ENCODE measurements around the gene DISP2.

DISP2 gene

DNA sequence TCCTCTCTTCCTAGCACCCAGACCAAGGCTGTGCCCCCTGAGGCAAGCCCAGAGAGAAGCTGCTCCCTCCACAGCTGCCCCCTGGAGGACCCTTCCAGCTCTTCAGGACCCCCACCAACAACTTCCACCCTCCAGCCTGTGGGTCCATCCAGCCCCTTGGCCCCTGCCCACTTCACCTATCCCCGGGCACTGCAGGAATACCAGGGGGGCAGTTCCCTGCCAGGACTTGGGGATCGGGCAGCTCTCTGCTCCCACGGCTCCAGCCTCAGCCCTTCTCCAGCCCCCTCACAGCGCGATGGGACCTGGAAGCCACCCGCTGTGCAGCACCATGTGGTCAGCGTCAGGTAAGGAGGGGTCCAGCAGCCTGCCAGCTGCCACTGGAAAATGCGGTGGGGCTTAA lies 5.6 kb downstream of the DISP2 start:
- DNase-seq: no peak

DNA sequence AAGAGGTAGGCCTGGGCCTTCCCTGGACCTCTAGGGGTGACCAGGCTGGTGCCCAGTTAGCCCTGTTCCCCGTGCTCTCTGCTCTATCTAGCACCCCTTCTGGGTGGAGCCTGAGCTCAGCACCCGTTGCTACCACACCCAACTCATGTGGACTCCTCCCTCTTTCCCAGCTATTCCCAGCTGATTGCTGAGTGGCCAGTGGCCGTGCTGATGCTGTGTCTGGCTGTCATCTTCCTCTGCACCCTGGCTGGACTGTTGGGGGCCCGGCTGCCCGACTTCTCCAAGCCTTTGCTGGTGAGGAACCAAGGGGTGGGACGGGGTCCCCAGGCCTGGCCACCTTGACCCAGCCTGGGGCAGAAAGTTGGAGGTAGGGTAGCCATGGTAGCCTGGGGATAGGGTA lies 6.2 kb downstream of the DISP2 start:
- no peak for DNase-seq

DNA sequence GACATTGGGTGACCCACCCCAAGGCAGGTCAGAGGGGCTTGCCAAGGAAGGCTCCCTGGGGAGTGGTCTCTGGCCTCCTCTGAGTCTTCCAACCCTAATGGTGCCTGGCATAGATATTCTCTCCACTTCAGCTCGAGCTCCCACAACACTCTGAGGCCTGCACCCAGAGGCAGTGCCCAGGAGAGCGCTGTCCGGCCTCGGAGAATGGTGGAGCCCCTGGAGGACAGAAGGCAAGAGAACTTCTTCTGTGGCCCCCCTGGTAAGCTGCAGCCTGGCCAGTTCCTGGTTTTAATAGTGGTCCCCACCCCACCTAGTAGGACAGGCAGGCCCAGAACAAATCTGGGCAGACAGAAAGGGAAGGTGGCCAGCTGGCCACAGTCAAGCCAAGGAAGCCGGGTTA lies 7.0 kb downstream of the DISP2 start:
- DNase-seq: no peak

DNA sequence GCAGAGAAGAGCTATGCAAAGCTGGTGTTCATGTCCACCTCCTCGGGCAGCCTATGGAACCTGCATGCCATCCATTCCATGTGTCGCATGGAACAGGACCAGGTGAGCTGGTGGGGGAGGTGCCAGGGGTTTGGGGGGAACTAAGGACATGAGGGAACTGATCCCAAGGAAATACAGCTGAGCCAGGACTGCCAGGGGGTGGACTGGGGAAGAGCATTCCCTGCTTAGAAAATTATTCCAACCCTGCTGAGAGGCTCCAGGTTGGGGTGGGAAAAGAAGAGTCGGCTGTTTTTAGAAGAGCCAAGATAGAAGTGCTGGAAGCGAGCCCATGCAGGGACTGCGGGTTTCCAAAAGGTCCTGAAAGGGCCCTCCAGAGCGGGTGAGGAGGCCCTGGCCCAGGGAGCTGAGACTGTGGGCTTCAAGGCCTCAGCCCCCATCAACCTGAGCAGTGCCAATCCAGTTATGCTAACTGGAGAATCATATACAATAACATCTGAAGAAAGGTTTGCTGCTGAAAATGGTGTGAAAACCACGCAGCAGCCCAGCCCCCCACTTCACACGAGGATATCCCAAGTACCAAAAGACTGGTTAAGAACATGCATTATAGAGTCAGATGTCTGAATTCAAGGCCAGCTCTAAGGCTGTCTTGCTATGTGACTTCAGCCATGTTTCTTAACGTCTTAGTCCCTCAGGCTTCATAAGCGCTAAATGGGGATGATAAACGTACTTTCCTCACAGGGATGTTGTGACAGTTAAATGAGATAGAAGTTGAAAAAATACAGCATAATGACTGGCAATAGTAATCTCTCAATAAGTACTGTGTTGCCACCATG lies 7.8 kb downstream of the DISP2 start:
- no peak for DNase-seq

DNA sequence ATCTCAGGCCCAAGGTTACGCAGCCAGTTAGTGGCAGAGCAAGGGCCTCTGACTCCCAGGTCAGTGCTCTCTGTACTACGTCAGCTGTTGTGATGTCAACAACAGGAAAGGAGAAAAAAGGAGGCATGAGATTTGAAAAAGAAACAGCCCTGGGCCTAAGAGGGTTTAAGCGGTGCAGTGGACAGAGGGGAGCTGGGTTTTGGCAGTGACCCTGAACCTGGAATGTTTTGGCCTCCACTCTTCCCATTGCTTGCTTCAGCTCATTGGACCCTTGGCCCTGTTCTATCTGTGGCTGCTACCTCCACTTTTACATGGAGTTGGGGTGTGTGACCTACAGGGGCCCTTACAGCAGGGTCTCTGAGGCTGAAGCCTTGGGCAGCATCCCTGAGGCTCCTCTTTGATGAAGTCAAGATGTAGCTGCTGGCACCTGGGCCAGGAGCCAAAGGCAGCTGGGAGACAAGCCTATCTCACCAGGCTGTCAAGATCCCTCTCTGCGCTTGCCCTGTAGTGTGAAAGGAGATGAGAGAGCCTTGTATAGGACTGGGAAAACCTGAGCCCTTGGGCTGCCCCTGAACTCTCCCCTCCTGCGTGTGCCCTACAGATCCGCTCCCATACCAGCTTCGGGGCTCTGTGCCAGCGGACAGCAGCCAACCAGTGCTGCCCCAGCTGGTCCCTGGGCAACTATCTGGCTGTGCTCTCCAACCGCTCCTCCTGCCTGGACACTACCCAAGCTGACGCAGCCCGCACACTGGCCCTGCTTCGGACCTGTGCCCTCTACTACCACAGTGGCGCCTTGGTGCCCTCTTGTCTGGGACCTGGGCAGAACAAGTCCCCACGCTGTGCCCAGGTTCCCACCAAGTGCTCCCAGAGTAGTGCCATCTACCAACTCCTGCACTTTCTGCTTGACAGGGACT lies 8.7 kb downstream of the DISP2 start:
- DNase-seq: no peak

DNA sequence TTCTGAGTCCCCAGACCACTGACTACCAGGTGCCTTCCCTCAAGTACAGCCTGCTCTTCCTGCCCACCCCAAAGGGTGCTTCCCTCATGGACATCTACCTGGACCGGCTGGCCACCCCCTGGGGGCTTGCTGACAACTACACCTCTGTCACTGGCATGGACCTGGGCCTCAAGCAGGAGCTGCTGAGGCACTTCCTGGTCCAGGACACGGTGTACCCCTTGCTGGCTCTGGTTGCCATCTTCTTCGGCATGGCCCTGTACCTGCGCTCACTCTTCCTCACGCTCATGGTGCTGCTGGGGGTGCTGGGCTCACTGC lies 9.3 kb downstream of the DISP2 start:
- no peak for DNase-seq

DNA sequence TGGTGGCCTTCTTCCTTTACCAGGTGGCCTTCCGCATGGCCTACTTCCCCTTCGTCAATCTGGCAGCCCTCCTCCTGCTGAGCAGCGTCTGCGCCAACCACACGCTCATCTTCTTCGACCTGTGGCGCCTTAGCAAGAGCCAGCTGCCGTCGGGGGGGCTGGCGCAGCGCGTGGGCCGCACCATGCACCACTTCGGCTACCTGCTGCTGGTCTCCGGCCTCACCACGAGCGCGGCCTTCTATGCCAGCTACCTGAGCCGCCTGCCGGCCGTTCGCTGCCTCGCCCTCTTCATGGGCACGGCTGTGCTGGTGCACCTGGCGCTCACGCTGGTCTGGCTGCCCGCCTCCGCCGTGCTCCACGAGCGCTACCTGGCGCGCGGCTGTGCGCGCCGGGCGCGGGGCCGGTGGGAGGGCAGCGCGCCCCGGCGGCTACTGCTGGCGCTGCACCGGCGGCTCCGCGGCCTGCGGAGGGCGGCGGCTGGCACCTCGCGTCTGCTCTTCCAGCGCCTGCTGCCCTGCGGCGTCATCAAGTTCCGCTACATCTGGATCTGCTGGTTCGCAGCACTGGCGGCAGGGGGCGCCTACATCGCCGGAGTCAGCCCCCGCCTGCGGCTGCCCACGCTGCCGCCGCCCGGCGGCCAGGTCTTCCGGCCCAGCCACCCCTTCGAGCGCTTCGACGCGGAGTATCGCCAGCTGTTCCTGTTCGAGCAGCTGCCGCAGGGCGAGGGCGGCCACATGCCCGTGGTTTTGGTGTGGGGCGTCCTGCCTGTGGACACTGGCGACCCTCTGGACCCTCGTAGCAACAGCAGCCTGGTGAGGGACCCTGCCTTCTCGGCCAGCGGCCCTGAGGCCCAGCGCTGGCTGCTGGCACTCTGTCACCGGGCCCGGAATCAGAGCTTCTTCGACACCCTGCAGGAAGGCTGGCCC lies 9.9 kb downstream of the DISP2 start:
- peak; percentile 94 for DNase-seq

DNA sequence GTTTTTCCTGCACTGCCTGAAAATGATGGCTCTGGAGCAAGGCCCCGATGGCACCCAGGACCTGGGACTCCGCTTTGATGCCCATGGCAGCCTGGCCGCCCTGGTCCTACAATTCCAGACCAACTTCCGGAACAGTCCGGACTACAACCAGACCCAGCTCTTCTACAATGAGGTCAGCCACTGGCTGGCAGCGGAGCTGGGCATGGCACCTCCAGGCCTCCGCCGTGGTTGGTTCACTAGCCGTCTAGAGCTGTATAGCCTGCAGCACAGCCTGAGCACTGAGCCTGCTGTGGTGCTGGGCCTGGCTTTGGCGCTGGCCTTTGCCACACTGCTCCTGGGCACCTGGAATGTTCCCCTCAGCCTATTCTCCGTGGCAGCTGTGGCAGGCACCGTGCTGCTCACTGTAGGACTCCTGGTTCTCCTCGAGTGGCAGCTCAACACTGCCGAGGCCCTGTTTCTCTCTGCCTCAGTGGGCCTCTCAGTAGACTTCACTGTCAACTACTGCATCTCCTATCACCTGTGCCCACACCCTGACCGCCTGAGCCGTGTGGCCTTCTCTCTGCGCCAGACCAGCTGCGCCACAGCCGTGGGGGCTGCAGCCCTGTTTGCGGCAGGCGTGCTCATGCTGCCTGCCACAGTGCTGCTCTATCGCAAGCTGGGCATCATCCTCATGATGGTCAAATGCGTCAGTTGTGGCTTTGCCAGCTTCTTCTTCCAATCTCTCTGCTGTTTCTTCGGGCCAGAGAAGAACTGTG lies 10.9 kb downstream of the DISP2 start:
- no peak for DNase-seq

DNA sequence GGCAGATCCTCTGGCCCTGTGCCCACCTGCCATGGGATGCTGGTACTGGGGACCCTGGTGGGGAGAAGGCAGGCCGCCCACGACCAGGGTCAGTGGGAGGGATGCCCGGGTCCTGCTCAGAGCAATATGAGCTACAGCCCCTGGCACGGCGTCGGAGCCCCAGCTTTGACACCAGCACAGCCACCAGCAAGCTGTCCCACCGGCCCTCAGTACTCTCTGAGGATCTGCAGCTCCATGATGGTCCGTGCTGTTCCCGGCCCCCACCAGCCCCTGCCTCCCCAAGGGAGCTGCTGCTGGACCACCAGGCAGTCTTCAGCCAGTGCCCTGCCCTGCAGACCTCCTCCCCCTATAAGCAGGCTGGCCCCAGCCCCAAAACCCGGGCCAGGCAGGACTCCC lies 11.5 kb downstream of the DISP2 start:
- DNase-seq: no peak

DNA sequence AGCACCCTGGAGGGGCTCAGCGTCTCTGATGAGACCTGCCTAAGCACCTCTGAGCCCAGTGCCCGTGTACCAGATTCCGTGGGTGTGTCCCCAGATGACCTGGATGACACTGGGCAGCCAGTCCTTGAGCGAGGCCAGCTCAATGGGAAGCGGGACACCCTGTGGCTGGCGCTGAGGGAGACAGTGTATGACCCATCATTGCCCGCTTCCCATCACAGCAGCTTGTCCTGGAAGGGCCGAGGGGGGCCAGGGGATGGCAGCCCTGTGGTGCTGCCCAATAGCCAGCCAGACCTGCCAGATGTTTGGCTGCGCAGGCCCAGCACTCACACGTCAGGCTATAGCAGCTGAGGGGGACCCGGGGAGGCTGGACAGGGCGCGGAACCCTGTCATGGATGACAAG lies 12.0 kb downstream of the DISP2 start:
- DNase-seq: no peak

DNA sequence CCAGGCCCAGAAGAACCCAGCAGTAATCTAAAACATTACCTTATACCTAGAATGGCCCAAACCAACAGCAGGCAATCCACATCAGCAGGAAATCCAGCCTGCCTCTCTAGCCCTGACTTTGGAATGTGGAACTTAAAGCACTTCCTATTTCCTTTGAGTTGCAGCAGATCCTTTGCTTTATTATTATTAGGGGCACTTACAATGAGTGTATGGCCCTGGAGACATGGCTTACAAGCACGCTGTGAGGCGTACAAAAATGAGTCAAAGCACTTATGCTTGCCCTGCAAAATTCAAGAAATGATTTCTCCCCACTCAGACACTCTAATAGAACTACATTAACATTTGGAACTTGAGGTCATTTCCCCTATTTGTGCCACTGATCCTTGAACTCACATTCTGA lies 15.0 kb downstream of the DISP2 start:
- no peak for DNase-seq

DNA sequence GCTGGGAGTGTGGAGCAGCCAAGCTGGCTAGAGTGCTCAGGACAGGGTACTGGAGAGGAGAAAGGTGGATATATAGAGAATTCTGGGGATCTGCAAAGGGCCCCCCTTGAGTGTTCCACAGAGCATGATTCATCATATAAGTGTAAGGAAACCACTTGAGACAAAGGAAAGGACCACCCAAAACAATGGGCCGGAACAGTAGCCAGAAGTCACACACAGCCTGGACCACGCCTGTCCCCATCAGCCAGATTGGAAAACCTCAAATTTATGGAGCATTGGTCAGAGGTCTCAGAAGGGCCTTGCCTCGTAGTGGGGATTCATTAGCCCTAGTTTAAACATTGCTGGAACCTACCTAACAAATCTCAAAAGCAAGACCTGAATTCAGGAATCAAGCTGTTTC lies 19.6 kb downstream of the DISP2 start:
- DNase-seq: no peak

DNA sequence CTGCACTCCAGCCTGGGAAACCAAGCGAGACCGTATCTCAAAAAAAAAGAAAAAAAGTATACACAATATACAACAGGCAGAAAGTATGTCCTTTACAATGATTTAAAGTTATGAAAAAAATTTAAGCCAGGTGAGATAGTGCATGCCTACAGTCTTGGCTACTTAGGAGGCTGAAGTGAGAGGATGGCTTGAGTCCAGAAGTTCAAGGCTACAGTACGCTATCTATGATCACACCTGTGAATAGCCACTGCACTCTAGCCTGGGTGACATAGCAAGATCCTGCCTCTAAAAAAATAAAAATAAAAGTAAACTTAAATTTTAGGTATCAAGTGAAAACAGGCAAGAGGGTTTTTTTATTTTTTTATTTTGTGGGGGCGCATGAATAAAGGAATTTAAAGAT lies 21.4 kb downstream of the DISP2 start:
- no peak for DNase-seq

DNA sequence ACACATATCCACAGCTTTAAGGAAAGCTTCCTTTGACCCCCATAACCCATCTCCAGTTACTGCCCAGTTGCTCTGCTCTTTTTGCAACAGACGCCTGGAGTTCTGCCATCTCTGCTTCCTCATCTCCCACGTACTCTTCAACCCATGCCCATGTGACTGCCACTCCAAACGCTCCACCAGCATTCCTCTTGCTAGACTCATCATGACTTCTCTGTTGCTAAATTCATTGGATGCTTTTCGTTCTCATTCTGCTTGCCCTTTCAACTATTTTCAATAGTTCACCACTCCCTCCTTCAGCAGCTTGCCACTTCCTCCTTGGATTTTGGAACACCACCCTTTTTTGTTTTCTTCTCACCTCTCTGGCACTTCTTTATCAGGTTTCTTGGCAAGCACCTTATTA lies 21.8 kb downstream of the DISP2 start:
- DNase-seq: no peak

DNA sequence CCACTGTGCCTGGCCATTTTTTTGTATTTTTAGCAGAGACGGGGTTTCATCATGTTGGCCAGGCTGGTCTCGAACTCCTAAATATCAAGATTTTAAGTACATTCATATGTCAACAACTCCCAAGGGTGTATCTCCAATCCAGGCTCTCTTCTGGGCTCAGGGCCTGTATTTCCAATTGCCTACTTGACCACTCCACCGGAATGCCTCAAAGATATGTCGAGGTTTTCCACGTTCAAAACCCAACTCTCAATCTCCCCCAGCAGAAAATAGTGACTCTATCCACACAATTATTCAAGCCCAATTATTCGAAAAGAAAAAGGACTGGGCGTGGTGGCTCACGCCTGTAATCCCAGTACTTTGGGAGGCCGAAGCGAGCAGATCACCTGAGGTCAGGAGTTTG lies 22.6 kb downstream of the DISP2 start:
- DNase-seq: no peak

DNA sequence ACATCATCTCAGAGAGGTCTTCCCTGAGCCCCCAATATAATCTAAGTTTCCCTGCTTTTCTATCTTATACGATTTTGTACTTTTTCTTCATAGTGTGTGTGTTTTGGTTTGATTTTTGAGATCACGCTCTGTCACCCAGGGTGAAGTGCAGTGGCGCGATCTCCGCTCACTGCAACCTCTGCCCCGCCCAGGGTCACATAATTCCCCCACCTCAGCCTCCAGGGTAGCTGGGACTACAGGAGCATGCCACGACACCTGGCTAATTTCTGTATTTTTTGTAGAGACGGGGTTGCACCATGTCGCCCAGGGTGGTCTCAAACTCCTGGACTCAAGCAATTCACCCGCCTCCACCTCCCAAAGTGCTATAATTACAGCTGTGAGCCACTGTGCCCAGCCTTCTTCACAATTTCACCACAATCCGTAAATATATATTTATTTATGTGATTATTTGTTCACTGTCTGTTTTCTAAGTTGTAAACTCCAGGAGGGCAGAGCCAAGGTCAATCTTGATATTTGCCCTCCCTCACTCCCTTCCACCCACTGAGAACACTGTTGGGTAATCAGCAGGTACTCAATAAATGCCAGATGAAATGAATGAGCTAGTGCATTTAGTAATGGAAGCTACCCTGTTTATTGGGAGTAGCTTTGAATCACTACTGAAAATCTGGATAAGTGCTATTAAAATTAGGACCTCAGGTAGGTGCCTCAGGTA lies 24.0 kb downstream of the DISP2 start:
- DNase-seq: no peak

DNA sequence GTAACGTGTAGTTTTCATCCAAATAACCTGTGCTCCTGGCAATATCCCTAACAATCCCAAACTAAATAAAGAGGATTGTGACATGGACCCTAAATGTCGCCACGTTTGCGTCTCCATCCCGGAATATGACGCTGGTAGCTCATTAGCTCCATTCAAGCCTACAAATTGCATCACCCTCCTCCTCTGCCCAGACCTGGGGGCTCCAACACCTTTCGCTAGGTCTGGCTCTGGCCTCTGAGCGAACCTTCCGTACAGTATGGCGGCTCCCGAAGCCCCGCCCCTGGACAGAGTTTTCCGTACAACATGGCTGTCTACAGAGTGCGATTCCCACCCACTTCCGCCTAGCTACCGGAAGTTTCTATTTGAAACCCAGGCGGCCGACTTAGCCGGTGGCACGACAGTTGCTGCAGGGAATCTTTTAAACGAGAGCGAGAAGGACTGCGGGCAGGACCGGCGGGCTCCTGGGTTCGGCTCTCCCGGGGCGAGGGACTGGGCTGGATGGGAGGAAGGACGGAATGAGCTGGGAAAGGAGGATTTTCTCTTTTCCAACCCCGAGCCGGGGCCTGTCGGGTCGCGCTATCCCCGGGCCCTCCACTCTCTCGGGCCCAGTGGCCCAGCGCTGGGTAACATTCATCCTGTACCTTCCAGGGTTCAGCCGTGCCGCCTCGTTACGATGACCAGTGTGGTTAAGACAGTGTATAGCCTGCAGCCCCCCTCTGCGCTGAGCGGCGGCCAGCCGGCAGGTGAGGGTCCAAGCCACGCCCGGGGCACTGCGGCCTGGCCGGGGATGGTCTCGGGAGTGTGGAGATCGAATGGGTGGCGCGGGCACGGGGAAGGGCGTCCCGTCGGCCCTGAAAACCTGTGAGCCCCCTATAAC lies 24.8 kb downstream of the DISP2 start, which contains the start of gene KNSTRN:
KNSTRN (plus strand) TSS at position 142 of the 877 bp plus-strand sequence; CDS start at position 257, 115 bp downstream.
- DNase-seq: peak; percentile 92

DNA sequence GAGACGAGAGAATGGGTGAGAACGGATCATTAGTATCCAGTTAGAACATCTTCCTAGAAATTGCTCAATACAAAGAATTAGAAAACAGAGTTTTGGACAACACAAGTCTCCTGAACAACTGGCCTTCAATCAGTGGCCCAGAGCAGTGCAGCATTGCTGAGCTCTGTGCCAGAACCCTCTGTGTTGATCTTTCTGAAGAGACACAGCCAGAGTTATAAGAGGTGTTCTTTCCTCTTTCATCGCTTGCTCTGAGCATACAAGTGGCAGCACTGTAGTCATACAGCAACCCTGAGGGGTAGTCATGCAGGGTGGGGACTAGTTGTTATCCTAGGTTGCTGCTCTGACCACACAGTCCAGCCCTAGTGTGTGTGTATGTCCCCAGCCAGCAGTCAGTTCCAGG lies 28.5 kb downstream of the DISP2 start:
- no peak for DNase-seq

DNA sequence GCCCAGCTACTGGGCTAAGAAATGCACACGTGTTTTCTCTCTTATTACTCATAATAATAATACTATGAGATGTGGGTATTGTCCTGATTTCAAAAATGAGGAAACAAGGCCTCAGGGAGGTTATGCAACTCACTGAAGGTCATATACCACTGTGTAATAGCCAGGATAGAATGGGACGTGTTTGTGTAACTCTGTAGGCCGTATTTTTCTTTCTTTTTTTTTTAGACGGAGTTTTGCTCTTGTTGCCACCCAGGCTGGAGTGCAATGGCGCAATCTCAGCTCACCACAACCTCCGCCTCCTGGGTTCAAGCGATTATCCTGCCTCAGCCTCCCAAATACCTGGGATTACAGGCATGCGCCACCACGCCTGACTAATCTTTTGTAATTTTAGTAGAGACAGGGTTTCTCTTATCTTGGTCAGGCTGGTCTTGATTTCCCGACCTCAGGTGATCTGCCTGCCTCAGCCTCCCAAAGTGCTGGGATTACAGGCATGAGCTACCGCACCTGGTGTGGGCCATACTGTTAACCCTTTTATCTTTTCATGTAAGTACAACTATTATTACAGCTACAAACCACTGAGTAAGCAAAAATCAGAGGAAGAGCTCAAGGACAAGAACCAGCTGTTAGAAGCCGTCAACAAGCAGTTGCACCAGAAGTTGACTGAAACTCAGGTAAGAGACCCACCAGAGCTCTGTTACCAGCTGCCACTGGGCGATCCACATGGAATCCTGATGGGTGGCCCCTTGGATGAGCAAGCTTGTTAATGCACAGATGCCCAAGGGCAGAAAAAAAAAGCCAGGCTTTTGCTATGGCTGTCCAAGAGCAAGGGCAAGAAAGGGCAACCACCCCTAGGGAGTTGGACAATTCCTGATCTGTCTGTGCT lies 31.2 kb downstream of the DISP2 start:
- peak; percentile 21 for DNase-seq
